ENCODE data around the gene INSR.
"Not testable (repeated sequence)": the region's sequence is repeated elsewhere in the genome, so short reads cannot be mapped to it uniquely, and the experiment has no call there.

INSR gene

DNA sequence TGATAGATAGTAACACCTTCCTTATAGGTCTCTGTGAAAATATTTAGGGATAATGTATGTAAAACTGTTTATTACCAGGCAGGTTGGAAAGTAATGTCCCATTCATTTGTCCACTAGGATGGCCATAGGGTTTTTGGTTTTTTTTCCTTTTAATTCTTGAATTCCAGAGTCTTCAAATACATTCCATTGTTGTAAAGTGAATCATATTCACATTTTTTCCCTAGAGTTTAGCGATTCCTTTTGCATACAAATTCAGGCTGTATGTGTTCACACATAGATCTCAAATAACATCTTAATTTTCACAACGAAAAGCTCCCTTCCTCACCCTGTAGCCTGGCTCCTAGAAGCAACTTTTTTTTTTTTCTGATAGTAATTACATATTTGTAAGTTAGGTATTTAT, 226.5 kb downstream of the INSR start:
- Histone ChIP-seq H3K9me3 (ENCODE audit: control insufficient read depth, low read length) (no peaks in the 10 kb centered on the region), H3K36me3 (ENCODE audit: control insufficient read depth, insufficient read depth, low read length) (peaks cover 12% of the 10 kb centered on the region), H3K27me3 (replicated peaks; ENCODE audit: control insufficient read depth, insufficient read depth, low read length, poor library complexity, severe bottlenecking) (no peaks in the 10 kb centered on the region), H3K4me3 (ENCODE audit: insufficient read depth, low read depth, low read length, poor library complexity, severe bottlenecking) (no peak overlapping the region), H3K27ac (ENCODE audit: insufficient read depth, low read length, poor library complexity, severe bottlenecking) (no peak overlapping the region), H3K4me1 (ENCODE audit: control insufficient read depth, insufficient read depth, low read length, poor library complexity, severe bottlenecking) (peaks cover 9% of the 10 kb centered on the region)
- DNase-seq = no peak

DNA sequence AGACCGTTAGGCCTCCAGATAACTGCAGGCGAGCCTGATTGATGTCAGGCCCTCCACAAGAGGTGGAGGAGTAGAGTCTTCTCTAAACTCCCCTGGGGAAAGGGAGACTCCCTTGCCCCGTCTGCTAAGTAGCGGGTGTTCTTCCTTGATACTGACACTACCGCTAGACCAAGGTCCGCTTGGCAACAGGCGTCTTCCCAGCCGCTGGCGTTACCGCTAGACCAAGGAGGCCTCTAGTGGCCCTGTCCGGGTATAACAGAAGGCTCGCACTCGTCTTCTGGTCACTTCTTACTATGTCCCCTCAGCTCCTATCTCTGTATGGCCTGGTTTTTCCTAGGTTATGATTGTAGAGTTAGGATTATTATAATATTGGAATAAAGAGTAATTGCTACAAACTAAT, 227.1 kb downstream of the INSR start:
- not testable (repeated sequence) for H3K9me3 ChIP-seq (ENCODE audit: control insufficient read depth, low read length); H3K27ac ChIP-seq (ENCODE audit: insufficient read depth, low read length, poor library complexity, severe bottlenecking); DNase-seq; H3K4me1 ChIP-seq (ENCODE audit: control insufficient read depth, insufficient read depth, low read length, poor library complexity, severe bottlenecking); H3K27me3 ChIP-seq (replicated peaks; ENCODE audit: control insufficient read depth, insufficient read depth, low read length, poor library complexity, severe bottlenecking); H3K36me3 ChIP-seq (ENCODE audit: control insufficient read depth, insufficient read depth, low read length); H3K4me3 ChIP-seq (ENCODE audit: insufficient read depth, low read depth, low read length, poor library complexity, severe bottlenecking)

GRCh38 chr19:7063764-7064418, 230.3 kb downstream of the INSR start:
- no peak for DNase-seq
- no peaks in the 10 kb centered on the region for H3K9me3 ChIP-seq (ENCODE audit: control insufficient read depth, low read length)
- H3K36me3 ChIP-seq (ENCODE audit: control insufficient read depth, insufficient read depth, low read length) = no peaks in the 10 kb centered on the region
- H3K4me3 ChIP-seq (ENCODE audit: insufficient read depth, low read depth, low read length, poor library complexity, severe bottlenecking) = no peak overlapping the region
- no peaks in the 10 kb centered on the region for H3K4me1 ChIP-seq (ENCODE audit: control insufficient read depth, insufficient read depth, low read length, poor library complexity, severe bottlenecking)
- no peak overlapping the region for H3K27ac ChIP-seq (ENCODE audit: insufficient read depth, low read length, poor library complexity, severe bottlenecking)
- no peaks in the 10 kb centered on the region for H3K27me3 ChIP-seq (replicated peaks; ENCODE audit: control insufficient read depth, insufficient read depth, low read length, poor library complexity, severe bottlenecking)

DNA sequence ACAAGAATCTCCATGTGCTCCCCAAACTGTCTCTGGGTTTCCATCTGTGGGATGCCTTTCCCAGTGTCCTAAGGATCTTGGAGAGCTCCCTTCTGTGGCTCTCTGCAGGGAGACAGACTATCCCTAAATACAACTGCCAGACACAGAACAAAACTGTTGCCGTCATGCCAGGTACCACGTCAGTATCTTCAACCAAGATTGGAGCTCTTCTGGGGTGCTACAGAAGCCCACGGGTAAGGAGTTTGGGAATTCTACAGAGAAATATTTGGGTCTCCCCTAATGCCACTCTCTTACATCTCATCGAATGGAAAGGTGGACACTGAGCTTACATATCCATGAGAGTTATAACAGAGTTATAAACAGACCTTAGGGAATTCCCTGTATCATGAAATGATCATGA, 230.9 kb downstream of the INSR start:
- DNase-seq = no peak
- no peak overlapping the region for H3K4me3 ChIP-seq (ENCODE audit: insufficient read depth, low read depth, low read length, poor library complexity, severe bottlenecking)
- H3K36me3 ChIP-seq (ENCODE audit: control insufficient read depth, insufficient read depth, low read length) = no peaks in the 10 kb centered on the region
- no peaks in the 10 kb centered on the region for H3K27me3 ChIP-seq (replicated peaks; ENCODE audit: control insufficient read depth, insufficient read depth, low read length, poor library complexity, severe bottlenecking)
- no peak overlapping the region for H3K27ac ChIP-seq (ENCODE audit: insufficient read depth, low read length, poor library complexity, severe bottlenecking)
- no peaks in the 10 kb centered on the region for H3K4me1 ChIP-seq (ENCODE audit: control insufficient read depth, insufficient read depth, low read length, poor library complexity, severe bottlenecking)
- H3K9me3 ChIP-seq (ENCODE audit: control insufficient read depth, low read length) = no peaks in the 10 kb centered on the region
